ENCODE results near the gene PTOV1. TPM values are rescaled to one million over a fixed set of nuclear protein-coding genes. Genes with fewer than 3 reads are reported as not detected.

The PTOV1 gene
- total RNA-seq, 1 experiment from 2014 or later, result 331 TPM

- no peaks in the 10 kb centered on the region for H3K27me3 ChIP-seq (replicated peaks; ENCODE audit: insufficient read depth, low read depth, low read length, poor library complexity)
- ChIA-PET POLR2A (ENCODE audit: low non-redundant PET) (interaction anchor here (0.5 kb wide), 1 partner anchor 40 kb away, joined by 3 read pairs; no protein-coding TSS in a partner anchor), CTCF (interaction anchor here (0.6 kb wide), 1 partner anchor 13 kb away, joined by 6 read pairs; no protein-coding TSS in a partner anchor)
- TF ChIP-seq EZH2 (IDR thresholded peaks at IDR 0.05; ENCODE audit: borderline replicate concordance, low read depth, low read length, poor library complexity, severe bottlenecking) (no peak), CTCF (conservative IDR thresholded peaks at IDR 0.05; ENCODE audit: low read depth, low read length) (no peak)
- no peak overlapping the region for H3K27ac ChIP-seq (ENCODE audit: low read depth, low read length, poor library complexity, severe bottlenecking)
- intact Hi-C loops (cut with micrococcal nuclease; ENCODE audit: unreplicated experiment), result no loop called here
- DNase-seq (ENCODE audit: low spot score), result no peak
- H3K4me1 ChIP-seq (ENCODE audit: insufficient read depth, low read length, poor library complexity, severe bottlenecking), result no peaks in the 10 kb centered on the region
- peaks cover 8% of the 10 kb centered on the region for H3K9me3 ChIP-seq (ENCODE audit: low read depth, low read length, poor library complexity, severe bottlenecking)
- peaks cover 48% of the 10 kb centered on the region for H3K36me3 ChIP-seq (ENCODE audit: insufficient read depth, low read length, poor library complexity, severe bottlenecking)
- BruUV-seq (replicated peaks), result no TSS peak
- no peak overlapping the region for H3K4me3 ChIP-seq (ENCODE audit: low read depth, low read length, poor library complexity, severe bottlenecking)
Measured at GRCh38 chr19:49884760-49885159, 33.8 kb downstream of the PTOV1 start.

GRCh38 chr19:49887037-49887664 lies 36.2 kb downstream of the PTOV1 start:
- CTCF ChIA-PET, result no interaction called here
- H3K9me3 ChIP-seq (ENCODE audit: low read depth, low read length, poor library complexity, severe bottlenecking), result peaks cover 8% of the 10 kb centered on the region
- no TSS peak for BruUV-seq (replicated peaks)
- H3K27ac ChIP-seq (ENCODE audit: low read depth, low read length, poor library complexity, severe bottlenecking), result no peak overlapping the region
- DNase-seq (ENCODE audit: low spot score), result no peak
- H3K27me3 ChIP-seq (replicated peaks; ENCODE audit: insufficient read depth, low read depth, low read length, poor library complexity), result no peaks in the 10 kb centered on the region
- no peak overlapping the region for H3K4me3 ChIP-seq (ENCODE audit: low read depth, low read length, poor library complexity, severe bottlenecking)
- TF ChIP-seq EZH2 (IDR thresholded peaks at IDR 0.05; ENCODE audit: borderline replicate concordance, low read depth, low read length, poor library complexity, severe bottlenecking) (no peak), CTCF (conservative IDR thresholded peaks at IDR 0.05; ENCODE audit: low read depth, low read length) (no peak)
- H3K4me1 ChIP-seq (ENCODE audit: insufficient read depth, low read length, poor library complexity, severe bottlenecking), result no peaks in the 10 kb centered on the region
- POLR2A ChIA-PET (ENCODE audit: low non-redundant PET), result no interaction called here
- intact Hi-C loops (cut with micrococcal nuclease; ENCODE audit: unreplicated experiment), result no loop called here
- peaks cover 26% of the 10 kb centered on the region for H3K36me3 ChIP-seq (ENCODE audit: insufficient read depth, low read length, poor library complexity, severe bottlenecking)

- no peak for DNase-seq (ENCODE audit: low spot score)
- no TSS peak for BruUV-seq (replicated peaks)
- TF ChIP-seq EZH2 (IDR thresholded peaks at IDR 0.05; ENCODE audit: borderline replicate concordance, low read depth, low read length, poor library complexity, severe bottlenecking), result no peak
- no peak for TF ChIP-seq CTCF (conservative IDR thresholded peaks at IDR 0.05; ENCODE audit: low read depth, low read length)
- POLR2A ChIA-PET (ENCODE audit: low non-redundant PET), result no interaction called here
- H3K9me3 ChIP-seq (ENCODE audit: low read depth, low read length, poor library complexity, severe bottlenecking), result peaks cover 4% of the 10 kb centered on the region
- CTCF ChIA-PET, result interaction anchor here (0.6 kb wide), 1 partner anchor 837 kb away, joined by 4 read pairs; no protein-coding TSS in a partner anchor
- no peaks in the 10 kb centered on the region for H3K4me1 ChIP-seq (ENCODE audit: insufficient read depth, low read length, poor library complexity, severe bottlenecking)
- no peaks in the 10 kb centered on the region for H3K27me3 ChIP-seq (replicated peaks; ENCODE audit: insufficient read depth, low read depth, low read length, poor library complexity)
- H3K4me3 ChIP-seq (ENCODE audit: low read depth, low read length, poor library complexity, severe bottlenecking), result no peak overlapping the region
- H3K27ac ChIP-seq (ENCODE audit: low read depth, low read length, poor library complexity, severe bottlenecking), result no peak overlapping the region
- H3K36me3 ChIP-seq (ENCODE audit: insufficient read depth, low read length, poor library complexity, severe bottlenecking), result peaks cover 19% of the 10 kb centered on the region
- intact Hi-C loops (cut with micrococcal nuclease; ENCODE audit: unreplicated experiment), result no loop called here
Measured at GRCh38 chr19:49887665-49888509, 36.9 kb downstream of the PTOV1 start.
